Fibroblast of lung (primary cell): Measurements from ENCODE around the gene PTPRS.

ENCODE experiments used
- EZH2 ChIP-seq: IDR thresholded peaks from 2 replicates; pipeline ENCODE4 v1.5.1; 2012; ENCODE audit warnings: low read length, control low read depth, mild to moderate bottlenecking; ENCODE audit errors: missing control alignments
- TF ChIP-seq, protein P1 (sequence below), 2 donors: IDR thresholded peaks in 1 of 2; conservative IDR thresholded peaks in 1 of 2; 1 replicate in 1 of 2; 2 replicates in 1 of 2; pipeline ENCODE4 v1.5.1; 2011 to 2012; ENCODE audit warnings: low read length in 2 of 2, control low read depth in 1 of 2, inconsistent platforms in 1 of 2, low read depth in 1 of 2, mild to moderate bottlenecking in 1 of 2

DNA sequence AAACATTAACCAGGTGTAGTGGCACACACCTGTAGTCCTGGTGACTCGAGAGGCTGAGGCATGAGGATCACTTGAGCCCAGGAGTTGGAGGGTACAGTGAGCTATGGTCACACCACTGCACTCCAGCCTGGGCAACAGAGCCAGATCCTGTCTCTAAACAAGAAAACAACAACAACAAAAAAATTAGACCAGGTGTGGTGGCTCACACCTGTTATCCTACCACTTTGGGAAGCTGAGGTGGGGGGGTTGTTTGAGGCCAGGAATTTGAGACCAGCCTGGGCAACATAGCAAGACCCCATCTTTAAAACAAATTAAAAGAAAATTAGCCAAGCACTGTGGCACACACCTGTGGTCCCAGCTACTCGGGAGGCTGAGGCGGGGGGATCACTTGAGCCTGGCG lies 20.8 kb upstream of the PTPRS start:
- TF ChIP-seq EZH2 = no peak
- TF ChIP-seq, protein P1, sequence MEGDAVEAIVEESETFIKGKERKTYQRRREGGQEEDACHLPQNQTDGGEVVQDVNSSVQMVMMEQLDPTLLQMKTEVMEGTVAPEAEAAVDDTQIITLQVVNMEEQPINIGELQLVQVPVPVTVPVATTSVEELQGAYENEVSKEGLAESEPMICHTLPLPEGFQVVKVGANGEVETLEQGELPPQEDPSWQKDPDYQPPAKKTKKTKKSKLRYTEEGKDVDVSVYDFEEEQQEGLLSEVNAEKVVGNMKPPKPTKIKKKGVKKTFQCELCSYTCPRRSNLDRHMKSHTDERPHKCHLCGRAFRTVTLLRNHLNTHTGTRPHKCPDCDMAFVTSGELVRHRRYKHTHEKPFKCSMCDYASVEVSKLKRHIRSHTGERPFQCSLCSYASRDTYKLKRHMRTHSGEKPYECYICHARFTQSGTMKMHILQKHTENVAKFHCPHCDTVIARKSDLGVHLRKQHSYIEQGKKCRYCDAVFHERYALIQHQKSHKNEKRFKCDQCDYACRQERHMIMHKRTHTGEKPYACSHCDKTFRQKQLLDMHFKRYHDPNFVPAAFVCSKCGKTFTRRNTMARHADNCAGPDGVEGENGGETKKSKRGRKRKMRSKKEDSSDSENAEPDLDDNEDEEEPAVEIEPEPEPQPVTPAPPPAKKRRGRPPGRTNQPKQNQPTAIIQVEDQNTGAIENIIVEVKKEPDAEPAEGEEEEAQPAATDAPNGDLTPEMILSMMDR (conservative IDR thresholded peaks at IDR 0.05 in 1 of 2, IDR thresholded peaks at IDR 0.05 in 1 of 2; ENCODE audit: low read depth in 1 of 2, low read length in 2 of 2) = no peak
